ENCODE data around the gene DLGAP1. TPM values are rescaled to one million over a fixed set of nuclear protein-coding genes. Genes with fewer than 3 reads are reported as not detected.

The DLGAP1 gene
- total RNA-seq, 1 donor from 2014 or later = 7.7 TPM

GRCh38 chr18:3930126-3931012 is 524.7 kb downstream of the DLGAP1 start:
- Mint-ChIP-seq H3K4me1 (ENCODE audit: low read depth) (peaks cover 24% of the 10 kb centered on the region), H3K27ac (ENCODE audit: unreplicated experiment) (peak overlapping the region; percentile 34), H3K4me3 (ENCODE audit: unreplicated experiment) (no peak overlapping the region), H3K9me3 (ENCODE audit: low read depth) (no peaks in the 10 kb centered on the region), H3K27me3 (ENCODE audit: low read depth) (no peaks in the 10 kb centered on the region), H3K36me3 (ENCODE audit: low read depth) (no peaks in the 10 kb centered on the region)
- TF ChIP-seq, protein P1, sequence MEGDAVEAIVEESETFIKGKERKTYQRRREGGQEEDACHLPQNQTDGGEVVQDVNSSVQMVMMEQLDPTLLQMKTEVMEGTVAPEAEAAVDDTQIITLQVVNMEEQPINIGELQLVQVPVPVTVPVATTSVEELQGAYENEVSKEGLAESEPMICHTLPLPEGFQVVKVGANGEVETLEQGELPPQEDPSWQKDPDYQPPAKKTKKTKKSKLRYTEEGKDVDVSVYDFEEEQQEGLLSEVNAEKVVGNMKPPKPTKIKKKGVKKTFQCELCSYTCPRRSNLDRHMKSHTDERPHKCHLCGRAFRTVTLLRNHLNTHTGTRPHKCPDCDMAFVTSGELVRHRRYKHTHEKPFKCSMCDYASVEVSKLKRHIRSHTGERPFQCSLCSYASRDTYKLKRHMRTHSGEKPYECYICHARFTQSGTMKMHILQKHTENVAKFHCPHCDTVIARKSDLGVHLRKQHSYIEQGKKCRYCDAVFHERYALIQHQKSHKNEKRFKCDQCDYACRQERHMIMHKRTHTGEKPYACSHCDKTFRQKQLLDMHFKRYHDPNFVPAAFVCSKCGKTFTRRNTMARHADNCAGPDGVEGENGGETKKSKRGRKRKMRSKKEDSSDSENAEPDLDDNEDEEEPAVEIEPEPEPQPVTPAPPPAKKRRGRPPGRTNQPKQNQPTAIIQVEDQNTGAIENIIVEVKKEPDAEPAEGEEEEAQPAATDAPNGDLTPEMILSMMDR (IDR thresholded peaks at IDR 0.05) = no peak
- no peak for DNase-seq (ENCODE audit: low spot score)

GRCh38 chr18:3924455-3924854 is 530.7 kb downstream of the DLGAP1 start:
- Mint-ChIP-seq H3K27me3 (ENCODE audit: low read depth) (no peaks in the 10 kb centered on the region), H3K4me1 (ENCODE audit: low read depth) (peaks cover 21% of the 10 kb centered on the region), H3K9me3 (ENCODE audit: low read depth) (no peaks in the 10 kb centered on the region), H3K27ac (ENCODE audit: unreplicated experiment) (no peak overlapping the region), H3K36me3 (ENCODE audit: low read depth) (no peaks in the 10 kb centered on the region), H3K4me3 (ENCODE audit: unreplicated experiment) (no peak overlapping the region)
- TF ChIP-seq, protein P1 (IDR thresholded peaks at IDR 0.05) = no peak
- no peak for DNase-seq (ENCODE audit: low spot score)

DNA sequence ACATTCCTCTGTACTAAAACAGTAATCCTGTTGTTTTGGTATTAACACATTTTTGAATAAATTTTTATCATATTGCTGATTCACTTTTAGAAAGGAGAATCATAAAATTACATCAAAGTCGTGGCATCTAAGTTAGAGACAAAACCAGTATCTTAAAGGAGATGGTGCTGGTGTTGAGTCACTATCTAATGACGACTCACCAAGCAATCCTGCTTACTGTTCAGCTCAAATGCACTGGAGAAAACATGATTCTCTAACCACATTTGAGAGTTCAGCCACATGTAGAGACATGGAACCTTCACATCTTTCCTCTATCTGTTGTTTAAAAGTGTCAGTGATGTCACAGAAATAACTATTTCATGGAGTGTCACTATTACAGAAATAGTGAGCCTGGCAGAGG is 531.4 kb downstream of the DLGAP1 start:
- Mint-ChIP-seq H3K27ac (ENCODE audit: unreplicated experiment) (no peak overlapping the region), H3K9me3 (ENCODE audit: low read depth) (no peaks in the 10 kb centered on the region), H3K4me1 (ENCODE audit: low read depth) (peaks cover 19% of the 10 kb centered on the region), H3K36me3 (ENCODE audit: low read depth) (no peaks in the 10 kb centered on the region), H3K4me3 (ENCODE audit: unreplicated experiment) (no peak overlapping the region), H3K27me3 (ENCODE audit: low read depth) (no peaks in the 10 kb centered on the region)
- TF ChIP-seq, protein P1 (IDR thresholded peaks at IDR 0.05) = no peak
- no peak for DNase-seq (ENCODE audit: low spot score)

GRCh38 chr18:3921826-3922225 is 533.3 kb downstream of the DLGAP1 start:
- TF ChIP-seq, protein P1 (IDR thresholded peaks at IDR 0.05) = no peak
- no peaks in the 10 kb centered on the region for H3K36me3 Mint-ChIP-seq (ENCODE audit: low read depth)
- H3K27ac Mint-ChIP-seq (ENCODE audit: unreplicated experiment) = no peak overlapping the region
- no peaks in the 10 kb centered on the region for H3K9me3 Mint-ChIP-seq (ENCODE audit: low read depth)
- no peak overlapping the region for H3K4me3 Mint-ChIP-seq (ENCODE audit: unreplicated experiment)
- H3K27me3 Mint-ChIP-seq (ENCODE audit: low read depth) = no peaks in the 10 kb centered on the region
- peaks cover 19% of the 10 kb centered on the region for H3K4me1 Mint-ChIP-seq (ENCODE audit: low read depth)
- DNase-seq (ENCODE audit: low spot score) = no peak

DNA sequence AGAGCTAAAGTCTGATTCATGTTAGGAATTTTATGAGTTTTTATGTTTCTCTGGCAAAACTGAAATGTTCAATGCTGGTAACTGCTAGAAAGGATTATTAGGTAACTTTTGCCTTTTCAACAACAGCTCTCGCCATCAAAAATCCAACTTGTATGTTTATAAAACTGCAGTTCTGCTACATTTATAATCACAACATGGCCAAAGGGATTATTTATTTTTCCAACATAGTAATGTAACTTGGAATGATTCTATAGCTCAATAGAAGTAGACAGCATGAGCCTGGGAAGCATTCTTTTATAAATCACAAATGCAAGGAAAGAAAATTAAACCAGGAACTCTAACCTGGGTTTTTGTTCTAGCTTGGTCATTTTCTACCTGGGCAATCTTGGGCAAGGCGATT is 534.3 kb downstream of the DLGAP1 start:
- Mint-ChIP-seq H3K36me3 (ENCODE audit: low read depth) (no peaks in the 10 kb centered on the region), H3K4me3 (ENCODE audit: unreplicated experiment) (no peak overlapping the region), H3K27ac (ENCODE audit: unreplicated experiment) (no peak overlapping the region), H3K4me1 (ENCODE audit: low read depth) (peaks cover 16% of the 10 kb centered on the region), H3K27me3 (ENCODE audit: low read depth) (no peaks in the 10 kb centered on the region), H3K9me3 (ENCODE audit: low read depth) (no peaks in the 10 kb centered on the region)
- DNase-seq (ENCODE audit: low spot score) = no peak
- TF ChIP-seq, protein P1 (IDR thresholded peaks at IDR 0.05) = no peak
